HPDE6-E6E7 (cell line): ENCODE measurements around the gene ACER3.
A peak's percentile ranks its signal among the peaks of the same experiment; 100 is the strongest.
"Not testable (repeated sequence)": the region's sequence is repeated elsewhere in the genome, so short reads cannot be mapped to it uniquely, and the experiment has no call there.

Experiments used
- DNase-seq: peaks from one replicate; pipeline ENCODE4 v3.0.0; 2011; ENCODE audit warnings: missing footprints; ENCODE audit errors: extremely low spot score

The ACER3 gene

GRCh38 chr11:76860539-76861475 is at the start of gene ACER3:
Gene ACER3 (plus strand): TSS chr11:76860918. CDS start chr11:76860977, 59 bp downstream.
- DNase-seq: peak; percentile 77

GRCh38 chr11:76811259-76811658 is 49.5 kb upstream of the ACER3 start:
- DNase-seq: no peak

- DNase-seq: no peak
These were observed 46.3 kb upstream of the ACER3 start for GRCh38 chr11:76814414-76814813.

- not testable (repeated sequence) for DNase-seq
These were observed 45.0 kb upstream of the ACER3 start for GRCh38 chr11:76815678-76816077.

- no peak for DNase-seq
These were observed 40.5 kb upstream of the ACER3 start for GRCh38 chr11:76820184-76820566.

GRCh38 chr11:76821396-76821795 is 39.3 kb upstream of the ACER3 start:
- DNase-seq: not testable (repeated sequence)

- no peak for DNase-seq
These were observed 38.3 kb upstream of the ACER3 start for GRCh38 chr11:76822406-76822805.

GRCh38 chr11:76823481-76824028 is 37.2 kb upstream of the ACER3 start:
- peak; percentile 57 for DNase-seq

GRCh38 chr11:76824083-76824939 is 36.4 kb upstream of the ACER3 start:
- no peak for DNase-seq

- DNase-seq: peak; percentile 81
These were observed 35.6 kb upstream of the ACER3 start for GRCh38 chr11:76824980-76825725.

GRCh38 chr11:76825726-76826396 is 34.9 kb upstream of the ACER3 start:
- DNase-seq: no peak

- not testable (repeated sequence) for DNase-seq
These were observed 34.2 kb upstream of the ACER3 start for GRCh38 chr11:76826508-76826907.

- DNase-seq: not testable (repeated sequence)
These were observed 33.7 kb upstream of the ACER3 start for GRCh38 chr11:76827005-76827404.

GRCh38 chr11:76830639-76831327 is 29.9 kb upstream of the ACER3 start:
- DNase-seq: no peak

- no peak for DNase-seq
These were observed 28.9 kb upstream of the ACER3 start for GRCh38 chr11:76831686-76832310.

- DNase-seq: no peak
These were observed 28.4 kb upstream of the ACER3 start for GRCh38 chr11:76832361-76832760.

GRCh38 chr11:76834151-76834550 is 26.6 kb upstream of the ACER3 start:
- no peak for DNase-seq

- DNase-seq: no peak
These were observed 25.7 kb upstream of the ACER3 start for GRCh38 chr11:76835036-76835435.

GRCh38 chr11:76835928-76836612 is 24.6 kb upstream of the ACER3 start:
- DNase-seq: no peak
